Liver (tissue), 9 donors: Measurements from ENCODE around the gene ERCC6L. TPM values are rescaled to one million over a fixed set of nuclear protein-coding genes. Genes with fewer than 3 reads are reported as not detected.

Source experiments
- DNase-seq: peaks from one replicate; pipeline ENCODE4 v3.0.0-alpha.2; 2017; ENCODE audit warnings: low spot score
- H3K27ac ChIP-seq, 2 donors: one replicate each; pipeline ENCODE4 v1.7.0; 2013; ENCODE audit warnings: inconsistent platforms in 2 of 2, low read length in 2 of 2, control low read depth in 1 of 2, low read depth in 1 of 2, mild to moderate bottlenecking in 1 of 2
- H3K27me3 ChIP-seq, 4 donors: one replicate each; pipeline versions ENCODE4 v1.6.1 to v1.7.0; 2013; ENCODE audit warnings: low read length in 3 of 4, inconsistent platforms in 1 of 4, mild to moderate bottlenecking in 1 of 4, moderate library complexity in 1 of 4; ENCODE audit not compliant: control insufficient read depth in 4 of 4, insufficient read depth in 4 of 4
- H3K36me3 ChIP-seq, 4 donors: one replicate each; pipeline versions ENCODE4 v1.6.1 to v1.7.0; 2013; ENCODE audit warnings: low read length in 3 of 4, mild to moderate bottlenecking in 3 of 4, low read depth in 1 of 4, moderate library complexity in 1 of 4; ENCODE audit not compliant: control insufficient read depth in 4 of 4, insufficient read depth in 3 of 4
- H3K4me1 ChIP-seq, 4 donors: one replicate each; pipeline versions ENCODE4 v1.6.1 to v1.7.0; 2013; ENCODE audit warnings: low read length in 3 of 4, mild to moderate bottlenecking in 3 of 4, moderate library complexity in 1 of 4; ENCODE audit not compliant: control insufficient read depth in 4 of 4, insufficient read depth in 4 of 4
- H3K4me3 ChIP-seq, 3 donors: one replicate each; pipeline versions ENCODE4 v1.6.1 to v1.7.0; 2013; ENCODE audit warnings: low read length in 3 of 3, control low read depth in 1 of 3, low read depth in 1 of 3, mild to moderate bottlenecking in 1 of 3
- H3K9ac ChIP-seq, 2 donors: one replicate each; pipeline ENCODE4 v1.7.0; 2013; ENCODE audit warnings: low read length in 2 of 2, mild to moderate bottlenecking in 2 of 2, moderate library complexity in 2 of 2, control low read depth in 1 of 2, low read depth in 1 of 2
- H3K9me3 ChIP-seq, 4 donors: one replicate each; pipeline versions ENCODE4 v1.6.1 to v1.7.0; 2013; ENCODE audit warnings: low read length in 3 of 4; ENCODE audit not compliant: control insufficient read depth in 4 of 4
- EGR1 ChIP-seq, 2 donors: IDR thresholded peaks; 2 replicates each; pipeline ENCODE4 v1.6.1; 2016 to 2018; ENCODE audit warnings: antibody characterized with exemption in 2 of 2, low read depth in 2 of 2
- FOXA1 ChIP-seq: IDR thresholded peaks from 2 replicates; pipeline ENCODE4 v1.6.1; 2016; ENCODE audit warnings: antibody characterized with exemption
- FOXA2 ChIP-seq: IDR thresholded peaks from 2 replicates; pipeline ENCODE4 v1.6.1; 2016; ENCODE audit warnings: antibody characterized with exemption
- GABPA ChIP-seq, 2 donors: IDR thresholded peaks in 1 of 2; conservative IDR thresholded peaks in 1 of 2; 2 replicates each; pipeline ENCODE4 v1.6.1; 2016; ENCODE audit warnings: antibody characterized with exemption in 2 of 2, mild to moderate bottlenecking in 1 of 2, moderate library complexity in 1 of 2
- HNF4A ChIP-seq, 2 donors: conservative IDR thresholded peaks; 2 replicates each; pipeline ENCODE4 v1.6.1; 2016; ENCODE audit warnings: antibody characterized with exemption in 2 of 2, mild to moderate bottlenecking in 2 of 2
- HNF4G ChIP-seq: IDR thresholded peaks from 2 replicates; pipeline ENCODE4 v1.6.1; 2016; ENCODE audit warnings: antibody characterized with exemption
- NR2F2 ChIP-seq: IDR thresholded peaks from 2 replicates; pipeline ENCODE4 v1.6.1; 2016; ENCODE audit warnings: antibody characterized with exemption
- RAD21 ChIP-seq, 2 donors: IDR thresholded peaks; 2 replicates each; pipeline ENCODE4 v1.6.1; 2016; ENCODE audit warnings: antibody characterized with exemption in 2 of 2, mild to moderate bottlenecking in 2 of 2
- RXRA ChIP-seq, 2 donors: IDR thresholded peaks; 2 replicates each; pipeline ENCODE4 v1.6.1; 2017 to 2018; ENCODE audit warnings: antibody characterized with exemption in 2 of 2, mild to moderate bottlenecking in 1 of 2
- SP1 ChIP-seq: IDR thresholded peaks from 2 replicates; pipeline ENCODE4 v1.6.1; 2018; ENCODE audit warnings: antibody characterized with exemption, mild to moderate bottlenecking
- TAF1 ChIP-seq: conservative IDR thresholded peaks from 2 replicates; pipeline ENCODE4 v1.6.1; 2016; ENCODE audit warnings: antibody characterized with exemption, mild to moderate bottlenecking
- YY1 ChIP-seq: IDR thresholded peaks from 2 replicates; pipeline ENCODE4 v1.6.1; 2016; ENCODE audit warnings: antibody characterized with exemption, mild to moderate bottlenecking
- WGBS: extraction: QIAGEN DNeasy Blood & Tissue Kit; methylation state at CpG from one replicate; pipeline ENCODE4 v1.1.7; 2013; 5-methylcytosine and 5-hydroxymethylcytosine counted together
- polyA plus RNA-seq, 2 donors: library from polyadenylated mRNA; stranded (reverse) in 1 of 2; unstranded in 1 of 2; fragments of 200-250 nt in 1 of 2; fragments of >200 nt in 1 of 2; fragmentation: Nextera tagmentation in 1 of 2; extraction: Ambion mirVana in 1 of 2; gene quantifications; one replicate each; pipeline versions ENCODE4 v1.2.1 to v1.2.3, GENCODE V29; 2013 to 2015
- total RNA-seq, 2 donors: library from RNA; depleted of rRNA; stranded (reverse); fragments of >200 nt; gene quantifications; one replicate each; pipeline ENCODE4 v1.2.3, GENCODE V29; 2014
- TF ChIP-seq, protein P1 (sequence below): IDR thresholded peaks from 2 replicates; pipeline ENCODE4 v1.6.1; 2016; ENCODE audit warnings: antibody characterized with exemption
- TF ChIP-seq, protein P2 (sequence below): IDR thresholded peaks from 2 replicates; pipeline ENCODE4 v1.6.1; 2016; ENCODE audit warnings: antibody characterized with exemption
- TF ChIP-seq, protein P3 (sequence below): IDR thresholded peaks from 2 replicates; pipeline ENCODE4 v1.6.1; 2016; ENCODE audit warnings: antibody characterized with exemption, mild to moderate bottlenecking
- TF ChIP-seq, protein P4 (sequence below): fragments of 150-350 bp; IDR thresholded peaks from 2 replicates; pipeline ENCODE4 v1.5.1; 2017; ENCODE audit warnings: improper control_type of control experiment, low read depth, low read length; ENCODE audit not compliant: missing input control
- TF ChIP-seq, protein P5 (sequence below): IDR thresholded peaks from 2 replicates; pipeline ENCODE4 v1.6.1; 2016; ENCODE audit warnings: antibody characterized with exemption
- donor health status: healthy.
- donor health status: healthy.
- donor health status: healthy.
- donor health status: healthy.
- donor health status: healthy.

ERCC6L gene
- total and polyA plus RNA-seq, 4 donors: 0.17 to 4.7 (median 0.29) TPM; not detected in 1

DNA sequence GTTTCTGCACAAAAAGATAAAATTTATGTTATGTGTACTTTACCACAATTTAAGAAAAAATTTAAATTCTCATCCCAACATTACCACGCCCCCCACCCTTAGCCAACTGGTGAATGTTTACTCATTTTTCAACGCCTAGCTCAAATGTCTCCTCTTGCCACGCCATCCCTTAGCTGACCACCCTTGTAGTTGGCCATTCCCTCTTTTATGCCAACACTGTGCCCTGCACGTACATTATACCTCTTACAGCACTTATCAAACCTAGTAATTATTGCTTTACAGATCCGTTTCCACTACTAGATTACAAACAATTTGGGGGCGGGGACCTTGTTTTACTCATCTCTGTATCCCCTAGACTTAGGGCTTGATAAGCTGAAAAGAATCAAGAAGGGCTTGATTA, 644 bp downstream of the ERCC6L start:
- H3K4me1 ChIP-seq: peaks cover 0 to 3% (median 2%) of the 10 kb centered on the region in 4 donors
- H3K4me3 ChIP-seq: no peak overlapping the region
- peaks cover 0 to 2% (median 0%) of the 10 kb centered on the region in 4 donors for H3K27me3 ChIP-seq
- H3K27ac ChIP-seq: no peak overlapping the region
- no peak overlapping the region for H3K9ac ChIP-seq
- TF ChIP-seq EGR1 (IDR thresholded peaks at IDR 0.05; ENCODE audit: low read depth in 2 of 2) (no peak), YY1 (no peak), NR2F2 (no peak), GABPA (IDR thresholded peaks at IDR 0.05 in 1 of 2, conservative IDR thresholded peaks at IDR 0.05 in 1 of 2) (no peak), HNF4G (no peak), HNF4A (conservative IDR thresholded peaks at IDR 0.05) (no peak), RXRA (IDR thresholded peaks at IDR 0.05) (no peak), SP1 (no peak), FOXA2 (no peak), RAD21 (IDR thresholded peaks at IDR 0.05) (no peak), FOXA1 (no peak)
- TF ChIP-seq, protein P1, sequence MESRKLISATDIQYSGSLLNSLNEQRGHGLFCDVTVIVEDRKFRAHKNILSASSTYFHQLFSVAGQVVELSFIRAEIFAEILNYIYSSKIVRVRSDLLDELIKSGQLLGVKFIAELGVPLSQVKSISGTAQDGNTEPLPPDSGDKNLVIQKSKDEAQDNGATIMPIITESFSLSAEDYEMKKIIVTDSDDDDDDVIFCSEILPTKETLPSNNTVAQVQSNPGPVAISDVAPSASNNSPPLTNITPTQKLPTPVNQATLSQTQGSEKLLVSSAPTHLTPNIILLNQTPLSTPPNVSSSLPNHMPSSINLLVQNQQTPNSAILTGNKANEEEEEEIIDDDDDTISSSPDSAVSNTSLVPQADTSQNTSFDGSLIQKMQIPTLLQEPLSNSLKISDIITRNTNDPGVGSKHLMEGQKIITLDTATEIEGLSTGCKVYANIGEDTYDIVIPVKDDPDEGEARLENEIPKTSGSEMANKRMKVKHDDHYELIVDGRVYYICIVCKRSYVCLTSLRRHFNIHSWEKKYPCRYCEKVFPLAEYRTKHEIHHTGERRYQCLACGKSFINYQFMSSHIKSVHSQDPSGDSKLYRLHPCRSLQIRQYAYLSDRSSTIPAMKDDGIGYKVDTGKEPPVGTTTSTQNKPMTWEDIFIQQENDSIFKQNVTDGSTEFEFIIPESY: no peak
- TF ChIP-seq, protein P2, sequence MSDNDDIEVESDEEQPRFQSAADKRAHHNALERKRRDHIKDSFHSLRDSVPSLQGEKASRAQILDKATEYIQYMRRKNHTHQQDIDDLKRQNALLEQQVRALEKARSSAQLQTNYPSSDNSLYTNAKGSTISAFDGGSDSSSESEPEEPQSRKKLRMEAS: no peak
- TF ChIP-seq, protein P3, sequence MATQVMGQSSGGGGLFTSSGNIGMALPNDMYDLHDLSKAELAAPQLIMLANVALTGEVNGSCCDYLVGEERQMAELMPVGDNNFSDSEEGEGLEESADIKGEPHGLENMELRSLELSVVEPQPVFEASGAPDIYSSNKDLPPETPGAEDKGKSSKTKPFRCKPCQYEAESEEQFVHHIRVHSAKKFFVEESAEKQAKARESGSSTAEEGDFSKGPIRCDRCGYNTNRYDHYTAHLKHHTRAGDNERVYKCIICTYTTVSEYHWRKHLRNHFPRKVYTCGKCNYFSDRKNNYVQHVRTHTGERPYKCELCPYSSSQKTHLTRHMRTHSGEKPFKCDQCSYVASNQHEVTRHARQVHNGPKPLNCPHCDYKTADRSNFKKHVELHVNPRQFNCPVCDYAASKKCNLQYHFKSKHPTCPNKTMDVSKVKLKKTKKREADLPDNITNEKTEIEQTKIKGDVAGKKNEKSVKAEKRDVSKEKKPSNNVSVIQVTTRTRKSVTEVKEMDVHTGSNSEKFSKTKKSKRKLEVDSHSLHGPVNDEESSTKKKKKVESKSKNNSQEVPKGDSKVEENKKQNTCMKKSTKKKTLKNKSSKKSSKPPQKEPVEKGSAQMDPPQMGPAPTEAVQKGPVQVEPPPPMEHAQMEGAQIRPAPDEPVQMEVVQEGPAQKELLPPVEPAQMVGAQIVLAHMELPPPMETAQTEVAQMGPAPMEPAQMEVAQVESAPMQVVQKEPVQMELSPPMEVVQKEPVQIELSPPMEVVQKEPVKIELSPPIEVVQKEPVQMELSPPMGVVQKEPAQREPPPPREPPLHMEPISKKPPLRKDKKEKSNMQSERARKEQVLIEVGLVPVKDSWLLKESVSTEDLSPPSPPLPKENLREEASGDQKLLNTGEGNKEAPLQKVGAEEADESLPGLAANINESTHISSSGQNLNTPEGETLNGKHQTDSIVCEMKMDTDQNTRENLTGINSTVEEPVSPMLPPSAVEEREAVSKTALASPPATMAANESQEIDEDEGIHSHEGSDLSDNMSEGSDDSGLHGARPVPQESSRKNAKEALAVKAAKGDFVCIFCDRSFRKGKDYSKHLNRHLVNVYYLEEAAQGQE: no peak
- TF ChIP-seq, protein P4, sequence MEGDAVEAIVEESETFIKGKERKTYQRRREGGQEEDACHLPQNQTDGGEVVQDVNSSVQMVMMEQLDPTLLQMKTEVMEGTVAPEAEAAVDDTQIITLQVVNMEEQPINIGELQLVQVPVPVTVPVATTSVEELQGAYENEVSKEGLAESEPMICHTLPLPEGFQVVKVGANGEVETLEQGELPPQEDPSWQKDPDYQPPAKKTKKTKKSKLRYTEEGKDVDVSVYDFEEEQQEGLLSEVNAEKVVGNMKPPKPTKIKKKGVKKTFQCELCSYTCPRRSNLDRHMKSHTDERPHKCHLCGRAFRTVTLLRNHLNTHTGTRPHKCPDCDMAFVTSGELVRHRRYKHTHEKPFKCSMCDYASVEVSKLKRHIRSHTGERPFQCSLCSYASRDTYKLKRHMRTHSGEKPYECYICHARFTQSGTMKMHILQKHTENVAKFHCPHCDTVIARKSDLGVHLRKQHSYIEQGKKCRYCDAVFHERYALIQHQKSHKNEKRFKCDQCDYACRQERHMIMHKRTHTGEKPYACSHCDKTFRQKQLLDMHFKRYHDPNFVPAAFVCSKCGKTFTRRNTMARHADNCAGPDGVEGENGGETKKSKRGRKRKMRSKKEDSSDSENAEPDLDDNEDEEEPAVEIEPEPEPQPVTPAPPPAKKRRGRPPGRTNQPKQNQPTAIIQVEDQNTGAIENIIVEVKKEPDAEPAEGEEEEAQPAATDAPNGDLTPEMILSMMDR: no peak
- no peaks in the 10 kb centered on the region for H3K9me3 ChIP-seq
- WGBS: 23% methylated on average over 6 of the region's 6 CpGs
- no peak for DNase-seq
- no peaks in the 10 kb centered on the region for H3K36me3 ChIP-seq

DNA sequence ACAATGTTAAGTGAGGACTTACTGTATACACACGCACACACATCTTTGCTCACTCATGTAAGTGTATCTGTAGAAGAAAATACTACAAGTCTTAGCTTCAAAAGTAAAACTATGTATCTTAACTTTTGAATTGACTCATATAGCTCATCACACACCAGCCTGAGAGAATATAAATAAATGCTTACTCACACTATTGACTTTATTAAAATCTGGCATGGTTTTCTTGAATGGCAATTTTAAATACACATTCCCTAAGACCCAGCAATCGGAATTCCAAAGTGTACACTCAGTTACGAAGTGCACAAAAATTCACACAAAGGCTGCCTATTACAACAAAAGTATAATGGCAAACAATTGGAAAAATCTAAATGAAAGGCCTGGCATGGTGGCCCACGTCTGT, 2.0 kb downstream of the ERCC6L start:
- 96% methylated on average over 4 of the region's 4 CpGs for WGBS
- no peak for DNase-seq
- no peak overlapping the region for H3K27ac ChIP-seq
- H3K4me3 ChIP-seq: no peak overlapping the region
- no peaks in the 10 kb centered on the region for H3K9me3 ChIP-seq
- peaks cover 0 to 3% (median 2%) of the 10 kb centered on the region in 4 donors for H3K4me1 ChIP-seq
- peaks cover 0 to 2% (median 0%) of the 10 kb centered on the region in 4 donors for H3K27me3 ChIP-seq
- no peak overlapping the region for H3K9ac ChIP-seq
- H3K36me3 ChIP-seq: no peaks in the 10 kb centered on the region
- TF ChIP-seq TAF1 (no peak), HNF4G (no peak), EGR1 (IDR thresholded peaks at IDR 0.05; ENCODE audit: low read depth in 2 of 2) (no peak), RXRA (IDR thresholded peaks at IDR 0.05) (no peak), FOXA1 (no peak), NR2F2 (no peak)
- TF ChIP-seq, protein P4: no peak
- TF ChIP-seq, protein P2: no peak
- TF ChIP-seq, protein P3: no peak
- TF ChIP-seq, protein P5, sequence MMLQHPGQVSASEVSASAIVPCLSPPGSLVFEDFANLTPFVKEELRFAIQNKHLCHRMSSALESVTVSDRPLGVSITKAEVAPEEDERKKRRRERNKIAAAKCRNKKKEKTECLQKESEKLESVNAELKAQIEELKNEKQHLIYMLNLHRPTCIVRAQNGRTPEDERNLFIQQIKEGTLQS: no peak
